ENCODE data around the gene LAG3. TPM values are rescaled to one million over a fixed set of nuclear protein-coding genes. Genes with fewer than 3 reads are reported as not detected.

The LAG3 gene
- total RNA-seq, 1 experiment from 2014 or later = 1.9 TPM

- POLR2A ChIA-PET = no interaction called here
- CTCF ChIA-PET = interaction anchor here (0.5 kb wide), 1 partner anchor 11 kb away, joined by 6 read pairs; no protein-coding TSS in a partner anchor
- no peak overlapping the region for H3K4me3 ChIP-seq (ENCODE audit: low read depth, low read length)
These were observed 10.7 kb downstream of the LAG3 start for GRCh38 chr12:6782850-6783566.

GRCh38 chr12:6783828-6784227 lies 11.5 kb downstream of the LAG3 start:
- intact Hi-C loops (cut with micrococcal nuclease; ENCODE audit: unreplicated experiment) = no loop called here
- no peak overlapping the region for H3K4me3 Mint-ChIP-seq (ENCODE audit: unreplicated experiment)
- ChIA-PET POLR2A (no interaction called here), CTCF (interaction anchor here (0.5 to 1.0 kb wide), 3 partner anchors 12 to 325 kb away, joined by 3 to 6 read pairs (median 6); partner anchors contain the start of gene C1RL)
- H3K27ac Mint-ChIP-seq (ENCODE audit: unreplicated experiment) = no peak overlapping the region
- no peaks in the 10 kb centered on the region for H3K27me3 Mint-ChIP-seq (ENCODE audit: insufficient read depth, unreplicated experiment)
- no peaks in the 10 kb centered on the region for H3K27me3 ChIP-seq (replicated peaks; ENCODE audit: control insufficient read depth, insufficient read depth, low read length)
- no peak for DNase-seq
- TF ChIP-seq CTCF (IDR thresholded peaks at IDR 0.05; ENCODE audit: insufficient read depth in 1 of 2, low read depth in 1 of 2, low read length in 1 of 2, severe bottlenecking in 1 of 2, unreplicated experiment in 1 of 2) = no peak
- H3K4me3 ChIP-seq (ENCODE audit: low read depth, low read length) = no peak overlapping the region
- H3K9me3 Mint-ChIP-seq (ENCODE audit: unreplicated experiment) = no peaks in the 10 kb centered on the region
- BruUV-seq (replicated peaks) = no TSS peak
- peaks cover 6% of the 10 kb centered on the region for H3K4me1 Mint-ChIP-seq (ENCODE audit: low read depth, unreplicated experiment)
- H3K4me1 ChIP-seq = peaks cover 6% of the 10 kb centered on the region; the same call in 1 of the 2 replicates
- no peaks in the 10 kb centered on the region for H3K36me3 Mint-ChIP-seq (ENCODE audit: insufficient read depth, unreplicated experiment)
- H3K9me3 ChIP-seq = no peaks in the 10 kb centered on the region
- no peaks in the 10 kb centered on the region for H3K36me3 ChIP-seq (ENCODE audit: control insufficient read depth, insufficient read depth, low read length)

More at GRCh38 chr12:6782850-6783566, 10.7 kb downstream of the LAG3 start:
- no peaks in the 10 kb centered on the region for H3K9me3 ChIP-seq
- Mint-ChIP-seq H3K4me1 (ENCODE audit: low read depth, unreplicated experiment) (peaks cover 15% of the 10 kb centered on the region), H3K27ac (ENCODE audit: unreplicated experiment) (no peak overlapping the region), H3K9me3 (ENCODE audit: unreplicated experiment) (no peaks in the 10 kb centered on the region), H3K36me3 (ENCODE audit: insufficient read depth, unreplicated experiment) (no peaks in the 10 kb centered on the region), H3K4me3 (ENCODE audit: unreplicated experiment) (no peak overlapping the region), H3K27me3 (ENCODE audit: insufficient read depth, unreplicated experiment) (no peaks in the 10 kb centered on the region)
- H3K36me3 ChIP-seq (ENCODE audit: control insufficient read depth, insufficient read depth, low read length) = no peaks in the 10 kb centered on the region
- TF ChIP-seq CTCF (IDR thresholded peaks at IDR 0.05; ENCODE audit: insufficient read depth in 1 of 2, low read depth in 1 of 2, low read length in 1 of 2, severe bottlenecking in 1 of 2, unreplicated experiment in 1 of 2) = no peak
- no TSS peak for BruUV-seq (replicated peaks)
- intact Hi-C loops (cut with micrococcal nuclease; ENCODE audit: unreplicated experiment) = no loop called here
- DNase-seq = no peak
- no peaks in the 10 kb centered on the region for H3K27me3 ChIP-seq (replicated peaks; ENCODE audit: control insufficient read depth, insufficient read depth, low read length)
- H3K4me1 ChIP-seq = peaks cover 11% of the 10 kb centered on the region

- TF ChIP-seq CTCF (IDR thresholded peaks at IDR 0.05; ENCODE audit: insufficient read depth in 1 of 2, low read depth in 1 of 2, low read length in 1 of 2, severe bottlenecking in 1 of 2, unreplicated experiment in 1 of 2) = no peak
- H3K36me3 Mint-ChIP-seq (ENCODE audit: insufficient read depth, unreplicated experiment) = no peaks in the 10 kb centered on the region
- no peaks in the 10 kb centered on the region for H3K27me3 ChIP-seq (replicated peaks; ENCODE audit: control insufficient read depth, insufficient read depth, low read length)
- intact Hi-C loops (cut with micrococcal nuclease; ENCODE audit: unreplicated experiment) = no loop called here
- no peak overlapping the region for H3K27ac Mint-ChIP-seq (ENCODE audit: unreplicated experiment)
- peaks cover 5% of the 10 kb centered on the region for H3K4me1 Mint-ChIP-seq (ENCODE audit: low read depth, unreplicated experiment)
- no peaks in the 10 kb centered on the region for H3K9me3 Mint-ChIP-seq (ENCODE audit: unreplicated experiment)
- ChIA-PET POLR2A (no interaction called here), CTCF (interaction anchor here (0.5 to 1.0 kb wide), 2 partner anchors 27 to 325 kb away, joined by 3 to 6 read pairs; partner anchors contain the start of gene C1RL)
- H3K9me3 ChIP-seq = no peaks in the 10 kb centered on the region
- no peaks in the 10 kb centered on the region for H3K27me3 Mint-ChIP-seq (ENCODE audit: insufficient read depth, unreplicated experiment)
- H3K4me3 Mint-ChIP-seq (ENCODE audit: unreplicated experiment) = no peak overlapping the region
- DNase-seq = no peak
- H3K4me3 ChIP-seq (ENCODE audit: low read depth, low read length) = no peak overlapping the region
- BruUV-seq (replicated peaks) = no TSS peak
- no peaks in the 10 kb centered on the region for H3K36me3 ChIP-seq (ENCODE audit: control insufficient read depth, insufficient read depth, low read length)
- peaks cover 6% of the 10 kb centered on the region; the same call in 1 of the 2 replicates for H3K4me1 ChIP-seq
These were observed 12.0 kb downstream of the LAG3 start for GRCh38 chr12:6784296-6784695.
